Stimulated activated CD8-positive, alpha-beta memory T cell treated with anti-CD3 and anti-CD28 coated beads, Interleukin-4, amount 100 ng/mL, for 24 hours (primary cell): Measurements from ENCODE around the gene ST7.
"Not testable (repeated sequence)": the region's sequence is repeated elsewhere in the genome, so short reads cannot be mapped to it uniquely, and the experiment has no call there.

Source experiments
- DNase-seq: peaks from one replicate; pipeline ENCODE4 v3.0.0-alpha.2; 2020; ENCODE audit warnings: low read depth

The ST7 gene, protein sequence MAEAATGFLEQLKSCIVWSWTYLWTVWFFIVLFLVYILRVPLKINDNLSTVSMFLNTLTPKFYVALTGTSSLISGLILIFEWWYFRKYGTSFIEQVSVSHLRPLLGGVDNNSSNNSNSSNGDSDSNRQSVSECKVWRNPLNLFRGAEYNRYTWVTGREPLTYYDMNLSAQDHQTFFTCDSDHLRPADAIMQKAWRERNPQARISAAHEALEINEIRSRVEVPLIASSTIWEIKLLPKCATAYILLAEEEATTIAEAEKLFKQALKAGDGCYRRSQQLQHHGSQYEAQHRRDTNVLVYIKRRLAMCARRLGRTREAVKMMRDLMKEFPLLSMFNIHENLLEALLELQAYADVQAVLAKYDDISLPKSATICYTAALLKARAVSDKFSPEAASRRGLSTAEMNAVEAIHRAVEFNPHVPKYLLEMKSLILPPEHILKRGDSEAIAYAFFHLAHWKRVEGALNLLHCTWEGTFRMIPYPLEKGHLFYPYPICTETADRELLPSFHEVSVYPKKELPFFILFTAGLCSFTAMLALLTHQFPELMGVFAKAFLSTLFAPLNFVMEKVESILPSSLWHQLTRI

DNA sequence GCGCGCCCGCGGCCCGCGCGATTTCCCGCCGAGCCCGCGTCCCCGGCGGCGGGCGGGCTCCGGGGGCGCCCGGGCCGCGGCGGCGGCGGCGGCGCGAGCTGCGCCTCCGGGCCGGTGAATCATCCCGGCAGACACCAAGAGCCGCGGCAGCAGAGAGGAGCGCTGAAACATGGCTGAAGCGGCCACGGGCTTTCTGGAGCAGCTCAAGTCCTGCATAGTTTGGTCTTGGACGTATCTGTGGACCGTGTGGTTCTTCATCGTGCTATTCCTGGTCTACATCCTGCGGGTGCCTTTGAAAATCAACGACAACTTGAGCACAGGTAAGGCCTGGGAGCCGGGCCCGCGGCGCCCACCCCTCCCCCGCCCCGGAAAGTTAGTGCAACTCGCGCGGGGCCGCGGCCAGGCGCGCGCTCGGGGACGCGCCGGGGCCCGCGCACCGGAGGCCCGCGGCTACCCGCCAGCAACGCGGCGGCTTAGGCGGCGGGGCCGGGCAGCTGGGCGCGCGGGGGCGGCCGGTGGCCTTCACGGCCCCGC is at the start of gene ST7:
ST7 (plus strand) TSS at position 130 of the 534 bp plus-strand sequence; CDS start at position 170, 40 bp downstream.
- DNase-seq = peak; percentile 47

DNA sequence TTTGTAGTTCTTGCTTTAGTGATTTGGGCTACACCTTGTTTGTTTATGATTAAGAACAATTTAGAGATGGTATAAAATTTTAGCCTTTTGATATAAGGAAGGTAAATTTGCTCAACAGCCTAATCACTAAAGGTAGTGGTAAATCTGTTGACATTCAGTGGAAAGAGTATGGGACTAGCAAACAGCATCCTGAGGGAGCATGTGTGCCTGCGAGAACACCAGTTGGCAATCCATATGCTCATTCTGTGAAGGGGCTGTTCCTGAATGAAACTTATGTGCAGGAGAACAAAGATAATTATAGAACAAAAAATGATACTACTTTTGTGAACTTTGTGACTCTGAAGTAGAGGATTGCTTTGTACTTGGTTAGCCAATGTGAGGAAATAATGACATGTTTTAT is 46.9 kb upstream of the ST7 start:
- DNase-seq = no peak

DNA sequence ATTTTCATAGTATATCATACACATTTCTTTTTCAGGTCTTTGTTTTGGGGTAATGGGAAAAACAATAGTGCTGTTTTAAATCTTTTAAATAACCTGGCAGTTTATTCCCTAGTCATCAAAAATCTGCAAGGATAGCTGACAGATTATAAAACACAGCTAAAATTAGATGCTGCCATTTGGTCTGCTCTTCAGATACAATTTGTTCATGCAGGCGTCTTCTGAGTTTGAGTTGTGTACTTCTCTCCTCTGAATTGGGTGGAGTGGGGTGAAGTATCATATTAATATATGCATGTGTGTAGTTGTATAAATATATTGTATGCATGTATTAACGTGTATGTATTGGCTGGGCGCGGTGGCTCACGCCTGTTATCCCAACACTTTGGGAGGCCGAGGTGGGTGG is 42.9 kb upstream of the ST7 start:
- no peak for DNase-seq

DNA sequence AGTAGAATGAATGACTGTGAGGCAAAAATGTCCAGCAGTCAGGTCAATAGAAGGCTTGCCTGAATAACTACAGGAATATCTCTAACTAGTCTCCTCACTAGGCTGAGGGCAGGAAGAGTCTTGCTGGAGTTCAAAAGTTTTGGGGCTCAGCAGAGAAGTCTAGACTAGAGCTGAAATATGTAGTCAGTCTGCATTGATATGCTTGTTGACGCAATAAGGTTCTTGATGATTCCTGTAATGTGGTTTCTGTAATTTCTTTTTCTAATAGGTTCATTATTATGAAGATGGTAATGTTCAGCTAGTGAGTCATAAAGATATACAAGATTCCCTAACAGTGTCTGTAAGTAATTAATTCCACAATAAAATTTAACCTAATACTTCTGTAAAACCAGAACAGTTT is 41.5 kb upstream of the ST7 start:
- no peak for DNase-seq

DNA sequence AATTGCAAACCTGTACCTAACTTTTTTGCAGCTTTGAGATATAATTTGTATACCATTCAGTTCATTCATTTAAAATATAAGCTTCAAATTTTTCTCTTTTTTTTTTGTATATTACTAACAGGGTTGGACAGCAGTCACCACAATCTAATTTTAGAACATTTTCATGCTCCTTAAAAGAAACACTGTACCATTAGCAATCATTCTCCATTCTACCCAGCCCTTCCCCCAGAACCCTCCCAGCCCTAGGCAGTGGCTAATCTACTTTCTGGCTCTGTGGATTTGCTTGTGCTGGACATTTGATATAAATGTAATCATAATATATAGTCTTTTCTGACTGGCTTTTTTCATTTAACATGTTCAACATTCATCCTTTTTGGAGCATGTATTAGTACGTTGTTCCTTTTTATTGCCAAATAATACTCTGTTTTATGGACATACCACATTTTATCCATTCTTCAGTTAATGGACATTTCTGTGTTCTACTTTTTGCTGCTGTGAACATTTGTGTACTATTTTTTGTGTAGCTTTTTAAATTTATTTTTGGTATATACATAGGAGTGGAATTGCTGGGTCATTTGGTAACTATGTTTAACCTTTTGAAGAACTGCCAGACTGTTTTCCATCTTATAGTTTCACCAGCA is 40.9 kb upstream of the ST7 start:
- no peak for DNase-seq

DNA sequence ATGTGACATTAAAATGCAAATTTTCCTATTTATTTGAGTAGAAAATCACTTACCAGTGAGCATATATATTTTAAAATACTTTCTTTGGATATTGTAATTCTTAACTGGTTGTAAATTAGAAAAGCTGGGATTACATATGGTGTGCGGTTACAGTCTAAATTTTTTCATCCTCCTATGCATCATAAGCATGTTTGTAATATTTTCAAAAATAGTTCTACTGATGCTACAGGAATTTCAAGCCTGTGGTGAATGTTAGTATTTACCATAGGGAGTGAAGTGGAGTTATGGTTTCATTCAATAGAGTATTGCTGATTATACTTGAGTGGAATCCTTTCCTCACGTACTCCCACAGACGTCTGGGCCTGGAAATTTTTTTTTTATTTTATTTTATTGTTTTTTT is 34.6 kb upstream of the ST7 start:
- DNase-seq = no peak

DNA sequence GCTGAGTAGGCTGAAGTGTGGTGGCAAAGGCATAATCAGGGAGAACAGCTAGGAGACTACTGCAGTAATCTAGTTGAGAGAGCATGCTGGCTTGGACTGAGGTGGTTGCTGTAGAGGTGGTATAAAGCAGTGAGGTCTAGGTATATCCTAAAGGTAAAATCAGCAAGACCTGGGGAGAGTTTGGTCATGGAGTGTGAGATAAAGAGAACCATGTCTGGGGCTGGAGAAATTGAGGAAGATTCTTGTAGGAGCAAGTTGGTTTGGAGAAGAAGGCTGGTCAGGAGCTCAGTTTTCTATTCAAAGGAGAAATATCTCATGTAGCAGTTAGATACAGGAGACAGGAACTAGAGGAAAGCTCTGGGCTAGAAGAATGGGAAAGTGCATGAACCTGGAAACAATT is 32.9 kb upstream of the ST7 start:
- no peak for DNase-seq

DNA sequence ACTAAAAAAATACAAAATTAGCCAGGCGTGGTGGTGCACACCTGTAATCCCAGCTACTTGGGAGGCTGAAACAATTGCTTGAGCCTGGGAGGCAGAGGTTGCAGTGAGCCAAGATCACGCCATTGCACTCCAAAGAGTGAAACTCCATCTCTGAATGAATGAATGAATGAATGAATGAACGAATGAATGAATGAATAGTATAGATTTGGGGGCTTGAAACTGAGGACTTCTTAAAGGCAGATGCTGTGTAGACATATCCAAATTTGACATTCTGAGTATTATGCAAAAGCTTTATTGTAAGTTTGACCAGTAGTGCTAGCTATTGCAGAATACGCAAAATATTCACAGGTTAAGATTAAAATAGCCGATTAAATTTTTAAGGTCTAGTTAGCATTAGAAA is 30.8 kb upstream of the ST7 start:
- DNase-seq = no peak

DNA sequence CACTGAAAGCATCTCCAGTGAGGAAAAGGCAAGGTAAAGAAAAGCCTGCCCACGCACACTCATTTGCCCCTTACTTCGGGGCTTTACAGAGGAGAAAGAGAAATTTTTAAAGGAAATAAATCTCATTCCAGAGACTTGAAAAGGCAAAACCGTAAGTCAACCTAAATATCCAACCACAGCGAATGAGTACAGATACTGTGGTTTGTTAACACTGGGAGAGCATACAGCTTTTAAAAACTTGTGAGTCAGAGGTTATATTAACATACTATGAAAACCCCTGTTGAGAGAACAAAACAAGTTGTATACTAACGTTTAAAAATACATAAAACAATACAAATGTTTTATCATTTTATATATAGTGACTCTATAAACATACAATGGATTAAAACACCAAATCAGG is 28.6 kb upstream of the ST7 start:
- DNase-seq = no peak

DNA sequence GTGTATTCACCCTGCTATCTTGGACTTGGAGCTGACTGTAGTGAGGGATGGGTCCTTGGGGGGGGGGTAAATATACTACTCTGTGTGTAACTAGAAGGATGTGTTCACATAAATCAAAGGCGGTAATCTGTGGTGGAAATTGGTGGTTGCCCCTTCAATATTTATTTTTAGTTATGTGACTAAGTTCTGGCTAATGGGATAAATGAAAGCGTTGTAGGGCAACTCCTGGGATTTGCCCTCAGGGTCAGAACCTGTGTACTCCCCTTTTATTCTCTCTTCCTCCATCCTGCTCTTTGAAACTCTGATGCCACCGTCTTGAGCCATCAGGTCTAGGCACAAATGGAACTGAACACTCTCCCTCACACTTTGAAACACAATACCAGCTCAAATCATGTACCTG is 24.3 kb upstream of the ST7 start:
- no peak for DNase-seq

DNA sequence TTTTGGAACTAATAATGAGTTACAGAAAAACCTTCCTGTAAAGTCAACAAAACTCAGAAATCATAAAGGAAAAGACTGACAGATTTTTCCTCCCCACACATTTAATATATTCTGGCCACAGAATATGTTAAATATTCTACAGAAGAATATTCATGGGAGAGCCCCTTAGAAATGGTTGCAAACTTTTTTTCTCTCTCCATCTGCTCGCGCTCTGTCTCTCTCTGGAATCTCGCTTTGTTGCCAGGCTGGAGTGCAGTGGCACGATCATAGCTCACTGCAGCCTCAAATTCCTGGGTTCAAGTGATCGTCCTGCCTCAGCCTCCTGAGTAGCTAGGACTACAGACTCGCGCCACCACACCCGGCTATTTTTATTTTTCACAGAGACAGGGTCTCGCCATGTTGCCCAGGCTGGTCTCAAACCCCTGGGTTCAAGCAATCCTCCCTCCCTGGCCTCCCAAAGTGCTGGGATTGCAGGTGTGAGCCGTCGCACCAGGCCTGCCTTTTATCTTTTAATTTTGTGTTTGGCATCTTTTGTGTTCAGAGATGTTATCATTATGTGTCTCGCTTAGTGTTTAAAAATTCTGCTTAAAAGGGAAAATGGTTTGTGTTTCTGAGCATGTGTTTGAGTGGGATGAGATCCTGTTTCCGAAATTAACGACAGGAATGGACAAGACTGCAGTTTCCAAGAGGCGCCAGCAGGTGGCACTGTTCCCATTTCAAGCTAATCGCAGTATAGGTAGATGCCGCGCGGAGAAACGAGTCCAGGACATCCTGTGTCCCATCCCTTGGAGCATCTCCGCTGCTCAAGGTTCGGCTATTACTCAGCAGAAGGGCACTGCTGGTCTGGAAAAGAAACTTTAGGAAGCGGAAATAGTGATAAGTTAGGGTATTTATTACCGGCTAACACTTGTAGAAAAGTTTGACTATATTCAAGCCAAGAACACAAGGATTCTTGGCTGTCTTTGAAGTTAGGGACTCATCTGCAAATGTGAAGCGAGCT is 23.1 kb upstream of the ST7 start:
- DNase-seq = peak; percentile 55

DNA sequence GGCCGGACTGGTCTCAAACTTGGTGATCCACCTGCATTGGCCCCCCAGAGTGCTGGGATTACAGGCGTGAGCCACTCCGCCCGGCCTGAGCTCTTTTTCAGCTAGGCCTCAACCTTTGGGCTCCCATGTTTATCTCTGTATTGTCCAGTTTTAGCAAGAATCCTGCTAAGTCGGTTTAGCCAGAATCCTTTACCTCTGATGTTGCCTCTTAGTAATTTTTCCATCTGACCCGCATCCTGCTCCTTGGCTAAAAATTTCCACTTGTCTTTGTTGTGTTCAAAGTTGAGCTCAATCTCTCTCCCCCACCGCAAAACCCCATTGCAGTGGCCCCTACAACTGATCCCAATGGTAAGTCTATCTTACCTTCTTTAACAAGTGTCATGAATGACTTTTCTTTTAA is 20.7 kb upstream of the ST7 start:
- DNase-seq = no peak

DNA sequence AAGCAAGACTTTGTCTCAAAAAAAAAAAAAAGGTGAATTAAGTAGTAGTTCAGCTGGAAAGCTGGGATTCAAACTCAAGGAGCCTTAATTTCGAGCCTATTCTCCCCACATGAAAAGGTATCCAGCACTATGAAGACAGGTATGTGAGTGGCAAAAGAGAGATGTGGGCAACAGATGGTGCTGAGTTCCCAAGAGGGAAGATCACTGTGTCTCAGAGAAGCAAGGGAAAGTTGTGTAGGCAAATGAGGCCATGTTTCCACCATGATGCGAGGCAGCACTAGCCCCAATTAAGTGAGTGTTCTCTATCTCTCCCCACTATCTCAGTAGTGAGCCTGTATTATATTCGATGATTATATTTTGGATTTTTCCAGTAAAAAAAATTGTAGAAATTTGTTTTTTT is 19.8 kb upstream of the ST7 start:
- DNase-seq = no peak

DNA sequence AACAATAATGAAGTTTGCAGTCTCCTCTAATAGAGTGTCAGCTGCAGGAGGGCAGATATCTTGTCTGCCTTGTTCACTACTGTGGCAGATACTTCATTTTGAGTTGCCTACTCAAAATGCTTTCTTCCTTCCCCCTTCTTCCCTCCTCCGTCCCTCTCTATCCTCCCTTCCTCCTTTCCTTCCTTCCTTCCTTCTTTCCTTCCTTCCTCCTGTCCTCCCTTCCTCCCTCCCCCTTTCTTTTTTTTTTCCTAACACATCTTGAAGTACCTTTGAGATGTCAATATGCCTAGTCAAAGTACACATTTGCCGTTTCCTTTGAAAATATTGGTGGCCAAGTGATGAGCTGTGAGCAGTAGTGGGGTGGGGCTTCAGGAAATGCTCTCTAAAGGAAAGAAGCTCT is 18.7 kb upstream of the ST7 start:
- DNase-seq = no peak

DNA sequence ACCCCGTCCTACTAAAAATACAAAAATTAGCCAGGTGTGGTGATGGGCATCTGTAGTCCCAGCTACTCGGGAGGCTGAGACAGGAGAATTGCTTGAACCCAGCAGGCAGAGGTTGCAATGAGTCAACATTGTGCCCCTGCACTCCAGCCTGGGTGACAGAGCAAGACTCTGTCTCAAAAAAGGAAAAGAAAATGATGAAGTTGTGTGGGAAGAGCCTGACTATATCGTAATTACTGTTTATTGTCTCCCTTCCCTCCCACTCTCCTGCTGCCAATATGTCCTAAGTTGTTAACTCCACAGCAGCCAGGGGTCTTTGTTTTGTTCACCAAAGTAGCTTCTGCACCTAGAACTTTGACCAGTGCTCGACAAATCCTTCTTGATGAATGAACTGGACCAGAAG is 16.5 kb upstream of the ST7 start:
- not testable (repeated sequence) for DNase-seq

DNA sequence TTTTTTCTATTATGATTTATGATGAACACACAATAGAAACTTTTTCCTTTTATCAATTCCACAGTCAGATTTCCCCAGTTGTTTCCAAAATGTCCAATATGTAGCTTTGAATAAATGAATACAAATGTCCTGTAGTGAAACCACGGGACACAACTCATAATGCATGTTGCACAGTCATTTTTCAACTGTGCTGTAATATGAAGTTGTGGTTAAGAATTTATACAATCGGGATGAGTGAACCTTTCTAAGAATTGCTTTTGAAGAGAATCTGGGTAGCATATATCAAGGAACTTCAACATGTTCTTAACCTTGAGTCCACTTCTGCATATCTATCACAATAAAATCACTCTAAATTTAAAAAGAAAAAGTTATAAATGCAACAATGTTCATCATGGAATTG is 14.6 kb upstream of the ST7 start:
- DNase-seq = no peak

DNA sequence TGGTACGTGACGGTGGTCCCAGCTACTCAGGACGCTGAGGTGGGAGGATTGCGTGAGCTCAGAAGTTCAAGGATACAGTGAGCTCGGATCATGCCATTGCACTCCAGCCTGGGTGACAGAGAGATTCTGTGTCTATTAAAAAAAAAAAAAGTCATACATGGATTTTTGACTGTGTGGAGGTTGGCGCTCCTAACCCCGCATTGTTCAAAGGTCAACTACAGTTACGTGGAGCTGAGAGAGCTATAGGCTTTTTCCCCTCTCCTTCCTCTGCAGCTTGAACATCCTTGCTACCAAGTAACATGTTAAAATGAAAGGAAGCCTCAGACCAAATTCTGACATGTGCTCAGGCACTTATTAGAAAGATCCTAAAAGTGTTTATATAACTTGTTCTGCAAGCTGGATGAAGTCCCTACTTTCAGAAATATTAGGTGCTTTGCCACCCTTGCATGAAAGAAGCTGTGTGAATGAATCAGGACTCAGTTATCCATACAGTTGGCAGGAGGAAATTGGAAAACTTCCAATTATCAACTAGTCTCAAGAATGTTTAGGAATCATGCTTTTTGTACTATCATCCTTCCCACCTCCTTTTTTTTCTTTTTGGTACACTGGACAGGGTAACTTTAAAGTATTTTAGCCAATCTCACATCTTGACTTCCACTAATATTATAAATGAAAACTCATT is 12.5 kb upstream of the ST7 start:
- DNase-seq = no peak

DNA sequence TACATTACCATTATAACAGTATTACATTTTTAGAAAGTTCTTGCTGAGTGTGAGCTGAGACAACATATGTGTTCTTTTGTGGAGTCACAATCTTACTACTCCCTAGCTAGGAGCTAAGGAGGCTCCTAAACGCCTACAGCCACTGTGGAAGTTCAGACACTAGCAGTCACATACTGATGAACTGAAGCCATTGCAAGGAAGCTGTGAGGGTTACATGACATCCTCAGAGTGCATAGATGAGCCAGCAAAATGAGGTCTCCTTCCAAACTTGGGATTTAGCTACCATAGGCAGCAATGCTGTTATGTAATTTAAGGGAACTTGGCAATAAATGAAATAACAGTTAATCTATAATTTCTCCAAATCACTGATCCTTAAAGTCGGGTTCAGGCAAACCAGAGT is 10.8 kb upstream of the ST7 start:
- no peak for DNase-seq

DNA sequence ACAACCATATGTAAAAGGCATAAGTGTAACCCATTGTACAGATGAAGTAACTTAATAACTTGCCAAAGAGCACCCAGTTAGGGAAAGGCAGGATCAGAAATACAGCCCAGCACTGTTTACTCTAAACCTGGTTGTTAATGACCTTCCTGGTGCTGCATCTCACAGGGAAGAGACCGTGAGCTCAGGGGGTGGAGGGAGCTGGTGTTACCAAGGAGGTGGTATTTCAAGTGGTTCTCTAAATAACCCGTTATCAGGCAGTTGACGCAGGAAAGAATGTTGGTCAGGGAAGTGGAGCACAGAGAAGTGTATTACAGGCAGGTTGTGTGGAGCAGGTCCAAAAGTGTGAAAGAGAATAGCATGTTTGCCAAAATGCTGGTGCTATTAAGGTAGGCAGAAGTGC is 4.4 kb upstream of the ST7 start:
- no peak for DNase-seq

DNA sequence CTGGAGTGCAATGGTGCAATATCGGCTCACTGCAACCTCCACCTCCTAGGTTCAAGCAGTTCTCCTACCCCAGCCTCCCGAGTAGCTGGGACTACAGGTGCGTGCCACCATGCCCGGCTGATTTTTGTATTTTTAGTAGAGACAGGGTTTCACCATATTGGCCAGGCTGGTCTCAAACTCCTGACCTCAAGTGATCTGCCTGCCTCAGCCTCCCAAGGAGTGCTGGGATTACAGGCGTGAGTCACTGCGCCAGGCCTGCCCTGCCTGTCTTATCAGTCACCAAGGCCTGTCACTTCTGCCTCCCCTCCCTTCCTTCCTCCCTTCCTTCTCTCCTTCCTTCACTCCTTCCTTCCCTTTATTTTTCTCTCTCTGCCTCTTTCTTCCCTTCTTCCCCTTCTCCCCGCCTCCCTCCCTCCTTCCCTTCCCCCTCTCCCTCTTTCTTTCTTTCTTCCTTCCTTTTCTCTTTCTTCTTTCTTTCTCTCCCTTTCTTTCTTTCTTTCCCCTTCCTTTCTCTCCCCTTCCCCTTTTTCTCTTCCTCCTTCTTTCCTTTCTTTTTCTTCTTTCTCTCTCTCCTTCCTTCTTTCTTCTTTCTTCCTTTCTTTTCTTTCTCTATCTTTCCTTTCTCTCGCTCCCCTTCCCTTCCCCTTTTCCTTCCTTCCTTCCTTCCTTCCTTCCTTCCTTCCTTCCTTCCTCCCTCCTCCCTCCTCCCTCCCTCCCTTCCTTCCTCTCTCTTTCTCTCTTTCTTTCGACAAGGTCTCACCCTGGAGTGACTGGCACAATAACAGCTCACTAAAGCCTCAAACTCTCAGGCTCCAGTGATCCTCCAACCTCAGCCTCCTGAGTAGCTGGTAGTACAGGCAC is 3.1 kb upstream of the ST7 start:
- DNase-seq = no peak
